SK-N-MC (cell line): Measurements from ENCODE around the gene RPL22.

Source experiments
- EZH2 ChIP-seq: fragments of 200-600 bp; sonication (generic); IDR thresholded peaks from one replicate; pipeline ENCODE4 v1.6.1; 2017; ENCODE audit warnings: antibody characterized with exemption
- FOXP2 ChIP-seq: optimal IDR thresholded peaks from 2 replicates; pipeline ENCODE3; 2011; ENCODE audit warnings: mild to moderate bottlenecking, moderate library complexity; ENCODE audit not compliant: insufficient read depth; ENCODE audit errors: extremely low read length, control extremely low read depth
- POLR2AphosphoS5 ChIP-seq: IDR thresholded peaks from 2 replicates; pipeline ENCODE4 v1.6.1; 2012; ENCODE audit warnings: mild to moderate bottlenecking, low read depth, low read length, borderline replicate concordance

DNA sequence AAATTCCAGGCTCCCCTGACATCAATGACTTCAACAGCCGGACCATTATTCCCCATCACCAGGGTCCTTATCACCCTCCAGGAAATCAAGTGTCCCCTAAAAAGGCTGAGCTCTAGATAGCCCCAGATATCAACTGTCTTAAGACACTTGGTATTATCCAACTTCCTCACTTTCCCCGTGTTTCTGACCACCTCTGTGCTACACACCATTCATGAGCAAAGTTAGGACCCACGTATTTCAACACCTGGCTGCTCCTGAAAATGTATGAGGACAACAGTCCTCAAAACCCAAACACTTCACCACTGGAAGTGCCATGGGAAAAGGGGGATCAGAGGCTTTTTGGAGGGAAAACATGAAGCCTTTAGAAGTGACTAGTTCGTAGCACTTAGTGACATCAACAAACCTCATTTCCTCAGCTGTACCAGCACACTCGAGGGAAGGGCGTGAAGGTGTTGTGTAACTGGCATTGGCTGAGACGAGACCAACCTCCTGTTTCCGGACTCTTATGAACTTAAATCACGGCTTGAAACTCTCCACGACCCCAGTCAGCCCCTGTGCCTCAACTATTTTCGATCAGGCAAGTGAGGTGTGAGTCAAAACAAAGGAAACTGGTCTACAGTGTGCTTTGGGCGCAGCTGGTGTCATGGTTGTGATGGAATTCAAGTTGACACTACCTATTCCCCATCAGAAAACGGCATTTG, 15.2 kb downstream of the RPL22 start:
- TF ChIP-seq EZH2 (no peak), POLR2AphosphoS5 (peak; percentile 37; the same call in 1 of the 2 replicates), FOXP2 (no peak)
